ENCODE data around the gene ALX3. TPM values are rescaled to one million over a fixed set of nuclear protein-coding genes. Genes with fewer than 3 reads are reported as not detected.

The ALX3 gene
- total RNA-seq, 1 experiment from 2014 or later, result 0.15 TPM

DNA sequence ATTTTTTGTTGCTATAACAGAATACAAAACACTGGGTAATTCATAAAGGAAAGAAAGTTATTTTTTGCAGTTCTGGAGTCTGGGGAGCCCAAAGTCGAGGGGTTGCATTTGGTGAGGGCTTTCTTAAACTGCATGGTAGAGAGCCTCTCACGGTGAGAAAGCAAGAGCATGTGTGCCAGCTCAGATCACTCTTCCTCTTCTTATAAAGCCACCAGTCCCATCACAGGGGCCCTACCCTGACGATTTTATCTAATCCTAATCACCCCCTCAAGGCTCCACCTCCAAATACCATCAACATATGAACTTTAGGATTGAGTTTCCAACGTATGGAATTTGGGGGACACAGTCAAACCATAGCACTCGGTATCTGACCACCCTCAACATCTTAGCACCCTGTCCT lies 37.1 kb downstream of the ALX3 start:
- DNase-seq (ENCODE audit: low spot score), result no peak
- no peak overlapping the region for H3K4me3 Mint-ChIP-seq
- H3K9me3 Mint-ChIP-seq, result 0 out of 2 replicates have a peak, but pooled peaks cover 6% of the 10 kb centered on the region

DNA sequence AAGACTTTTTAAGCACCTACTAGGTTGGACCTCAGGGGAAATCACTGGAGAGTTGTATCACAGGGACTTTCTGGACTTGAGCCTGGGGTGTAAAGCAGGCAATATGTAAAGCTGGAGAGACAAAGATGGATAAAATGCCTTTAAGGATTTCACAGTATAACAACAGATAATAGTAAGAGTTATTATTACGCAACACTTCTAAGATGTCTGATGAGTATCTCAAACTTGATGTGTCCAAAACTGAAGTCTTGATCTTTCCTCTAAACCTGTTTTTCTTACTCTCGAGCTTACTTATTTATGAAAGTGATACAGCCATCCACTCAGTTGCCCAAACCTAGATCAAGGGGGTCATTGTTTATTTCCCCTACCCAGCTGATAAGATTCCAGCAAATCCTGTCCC lies 38.1 kb downstream of the ALX3 start:
- Mint-ChIP-seq H3K36me3 (0 out of 2 replicates have a peak, but pooled peaks cover 4% of the 10 kb centered on the region), H3K4me3 (no peak overlapping the region), H3K27me3 (ENCODE audit: low read depth) (no peaks in the 10 kb centered on the region), H3K27ac (no peak overlapping the region), H3K9me3 (0 out of 2 replicates have a peak, but pooled peaks cover 6% of the 10 kb centered on the region), H3K4me1 (peaks cover 33% of the 10 kb centered on the region)
- DNase-seq (ENCODE audit: low spot score), result no peak
- ChIA-PET POLR2A (no interaction called here), CTCF (no interaction called here)
- no peak for ATAC-seq
- TF ChIP-seq, protein P1, sequence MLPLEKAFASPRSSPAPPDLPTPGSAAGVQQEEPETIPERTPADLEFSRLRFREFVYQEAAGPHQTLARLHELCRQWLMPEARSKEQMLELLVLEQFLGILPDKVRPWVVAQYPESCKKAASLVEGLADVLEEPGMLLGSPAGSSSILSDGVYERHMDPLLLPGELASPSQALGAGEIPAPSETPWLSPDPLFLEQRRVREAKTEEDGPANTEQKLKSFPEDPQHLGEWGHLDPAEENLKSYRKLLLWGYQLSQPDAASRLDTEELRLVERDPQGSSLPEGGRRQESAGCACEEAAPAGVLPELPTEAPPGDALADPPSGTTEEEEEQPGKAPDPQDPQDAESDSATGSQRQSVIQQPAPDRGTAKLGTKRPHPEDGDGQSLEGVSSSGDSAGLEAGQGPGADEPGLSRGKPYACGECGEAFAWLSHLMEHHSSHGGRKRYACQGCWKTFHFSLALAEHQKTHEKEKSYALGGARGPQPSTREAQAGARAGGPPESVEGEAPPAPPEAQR (CRISPR knock-in tag; IDR thresholded peaks at IDR 0.05), result no peak
- TF ChIP-seq GTF2I (CRISPR knock-in tag; conservative IDR thresholded peaks at IDR 0.05) (no peak), ZNF138 (CRISPR knock-in tag; conservative IDR thresholded peaks at IDR 0.05) (no peak), FOXP1 (CRISPR knock-in tag; IDR thresholded peaks at IDR 0.05; ENCODE audit: borderline replicate concordance) (no peak), NFATC4 (CRISPR knock-in tag; IDR thresholded peaks at IDR 0.05) (no peak), FOXK1 (CRISPR knock-in tag; IDR thresholded peaks at IDR 0.05) (no peak), ZNF671 (CRISPR knock-in tag; IDR thresholded peaks at IDR 0.05) (no peak), STAT6 (CRISPR knock-in tag; conservative IDR thresholded peaks at IDR 0.05; ENCODE audit: low read depth) (no peak), NR2C2 (CRISPR knock-in tag; IDR thresholded peaks at IDR 0.05) (no peak), ERG (CRISPR knock-in tag; IDR thresholded peaks at IDR 0.05) (no peak)
- TF ChIP-seq, protein P2, sequence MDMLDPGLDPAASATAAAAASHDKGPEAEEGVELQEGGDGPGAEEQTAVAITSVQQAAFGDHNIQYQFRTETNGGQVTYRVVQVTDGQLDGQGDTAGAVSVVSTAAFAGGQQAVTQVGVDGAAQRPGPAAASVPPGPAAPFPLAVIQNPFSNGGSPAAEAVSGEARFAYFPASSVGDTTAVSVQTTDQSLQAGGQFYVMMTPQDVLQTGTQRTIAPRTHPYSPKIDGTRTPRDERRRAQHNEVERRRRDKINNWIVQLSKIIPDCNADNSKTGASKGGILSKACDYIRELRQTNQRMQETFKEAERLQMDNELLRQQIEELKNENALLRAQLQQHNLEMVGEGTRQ (CRISPR knock-in tag; IDR thresholded peaks at IDR 0.05), result no peak
- TF ChIP-seq, protein P3, sequence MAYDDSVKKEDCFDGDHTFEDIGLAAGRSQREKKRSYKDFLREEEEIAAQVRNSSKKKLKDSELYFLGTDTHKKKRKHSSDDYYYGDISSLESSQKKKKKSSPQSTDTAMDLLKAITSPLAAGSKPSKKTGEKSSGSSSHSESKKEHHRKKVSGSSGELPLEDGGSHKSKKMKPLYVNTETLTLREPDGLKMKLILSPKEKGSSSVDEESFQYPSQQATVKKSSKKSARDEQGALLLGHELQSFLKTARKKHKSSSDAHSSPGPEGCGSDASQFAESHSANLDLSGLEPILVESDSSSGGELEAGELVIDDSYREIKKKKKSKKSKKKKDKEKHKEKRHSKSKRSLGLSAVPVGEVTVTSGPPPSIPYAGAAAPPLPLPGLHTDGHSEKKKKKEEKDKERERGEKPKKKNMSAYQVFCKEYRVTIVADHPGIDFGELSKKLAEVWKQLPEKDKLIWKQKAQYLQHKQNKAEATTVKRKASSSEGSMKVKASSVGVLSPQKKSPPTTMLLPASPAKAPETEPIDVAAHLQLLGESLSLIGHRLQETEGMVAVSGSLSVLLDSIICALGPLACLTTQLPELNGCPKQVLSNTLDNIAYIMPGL (CRISPR knock-in tag; IDR thresholded peaks at IDR 0.05), result no peak

More for the DNA sequence above, 37.1 kb downstream of the ALX3 start:
- TF ChIP-seq ETV6 (CRISPR knock-in tag; IDR thresholded peaks at IDR 0.05), result no peak
- TF ChIP-seq GABPB1 (CRISPR knock-in tag; IDR thresholded peaks at IDR 0.05), result no peak
- no peak for TF ChIP-seq TCF7 (CRISPR knock-in tag; IDR thresholded peaks at IDR 0.05; ENCODE audit: low read depth)
- TF ChIP-seq EMX1 (CRISPR knock-in tag; IDR thresholded peaks at IDR 0.05), result no peak
- no peak for TF ChIP-seq ZNF416 (CRISPR knock-in tag; IDR thresholded peaks at IDR 0.05)
- TF ChIP-seq FOXP1 (CRISPR knock-in tag; IDR thresholded peaks at IDR 0.05; ENCODE audit: borderline replicate concordance), result no peak
- no peak for TF ChIP-seq SP1 (CRISPR knock-in tag; conservative IDR thresholded peaks at IDR 0.05)
- TF ChIP-seq ZNF317 (CRISPR knock-in tag; IDR thresholded peaks at IDR 0.05; ENCODE audit: borderline replicate concordance, low read depth), result no peak
- TF ChIP-seq, protein P4, sequence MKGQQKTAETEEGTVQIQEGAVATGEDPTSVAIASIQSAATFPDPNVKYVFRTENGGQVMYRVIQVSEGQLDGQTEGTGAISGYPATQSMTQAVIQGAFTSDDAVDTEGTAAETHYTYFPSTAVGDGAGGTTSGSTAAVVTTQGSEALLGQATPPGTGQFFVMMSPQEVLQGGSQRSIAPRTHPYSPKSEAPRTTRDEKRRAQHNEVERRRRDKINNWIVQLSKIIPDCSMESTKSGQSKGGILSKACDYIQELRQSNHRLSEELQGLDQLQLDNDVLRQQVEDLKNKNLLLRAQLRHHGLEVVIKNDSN (CRISPR knock-in tag; IDR thresholded peaks at IDR 0.05), result no peak
- no peak for TF ChIP-seq ZNF396 (CRISPR knock-in tag; IDR thresholded peaks at IDR 0.05; ENCODE audit: borderline replicate concordance)
- TF ChIP-seq CBFB (CRISPR knock-in tag; IDR thresholded peaks at IDR 0.05; ENCODE audit: low read depth), result no peak
- TF ChIP-seq TP53 (CRISPR knock-in tag; IDR thresholded peaks at IDR 0.05), result no peak
- TF ChIP-seq, protein P2 (CRISPR knock-in tag; IDR thresholded peaks at IDR 0.05), result no peak
- TF ChIP-seq, protein P1 (CRISPR knock-in tag; IDR thresholded peaks at IDR 0.05), result no peak
- no peak for TF ChIP-seq ZBTB21 (CRISPR knock-in tag; IDR thresholded peaks at IDR 0.05; ENCODE audit: borderline replicate concordance)
- no peak for TF ChIP-seq FOXK1 (CRISPR knock-in tag; IDR thresholded peaks at IDR 0.05)
- TF ChIP-seq E2F4 (CRISPR knock-in tag; IDR thresholded peaks at IDR 0.05; ENCODE audit: borderline replicate concordance, low read depth), result no peak
- TF ChIP-seq PRRX2 (CRISPR knock-in tag; IDR thresholded peaks at IDR 0.05), result no peak
- TF ChIP-seq ZNF232 (CRISPR knock-in tag; IDR thresholded peaks at IDR 0.05), result no peak
- H3K27ac Mint-ChIP-seq, result no peak overlapping the region; the same call in 1 of the 2 replicates
- ATAC-seq, result no peak
- H3K4me1 Mint-ChIP-seq, result peaks cover 33% of the 10 kb centered on the region
- ChIA-PET POLR2A (no interaction called here), CTCF (no interaction called here)
- H3K36me3 Mint-ChIP-seq, result peaks cover 13% of the 10 kb centered on the region
- no peaks in the 10 kb centered on the region for H3K27me3 Mint-ChIP-seq (ENCODE audit: low read depth)

Data from WTC11 (cell line).